ENCODE data around the gene ZBED2. TPM values are rescaled to one million over a fixed set of nuclear protein-coding genes. Genes with fewer than 3 reads are reported as not detected.
"Not testable (repeated sequence)": the region's sequence is repeated elsewhere in the genome, so short reads cannot be mapped to it uniquely, and the experiment has no call there.

ZBED2 gene
- total RNA-seq, 2 donors from 2014 or later = 0.47 TPM; not detected in 1

- H3K4me3 ChIP-seq = no peak overlapping the region
- no peaks in the 10 kb centered on the region for H3K36me3 ChIP-seq
- H3K27me3 ChIP-seq = no peaks in the 10 kb centered on the region
Observed at GRCh38 chr3:111570404-111571030, 24.6 kb downstream of the ZBED2 start.

DNA sequence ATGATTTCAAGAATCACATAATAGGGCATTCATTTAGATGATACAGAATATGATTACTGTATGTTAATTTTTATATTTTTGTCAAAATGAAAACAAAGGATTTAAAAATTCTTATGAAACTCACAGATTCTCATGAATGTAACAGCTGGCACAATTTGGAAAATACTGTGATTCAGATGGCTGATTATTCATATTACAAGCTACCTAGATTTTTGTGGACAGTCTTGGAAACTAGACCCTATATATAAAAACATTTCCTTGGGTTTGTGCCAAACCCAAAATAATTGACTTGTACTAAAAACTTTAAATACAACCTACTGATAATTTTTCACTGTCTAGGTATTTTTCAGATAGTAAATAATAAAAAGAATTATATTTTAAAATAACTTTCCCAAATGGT lies 26.2 kb downstream of the ZBED2 start:
- H3K36me3 ChIP-seq = no peaks in the 10 kb centered on the region
- H3K27ac ChIP-seq = no peak overlapping the region
- no peaks in the 10 kb centered on the region for H3K27me3 ChIP-seq
- TF ChIP-seq, protein P1, sequence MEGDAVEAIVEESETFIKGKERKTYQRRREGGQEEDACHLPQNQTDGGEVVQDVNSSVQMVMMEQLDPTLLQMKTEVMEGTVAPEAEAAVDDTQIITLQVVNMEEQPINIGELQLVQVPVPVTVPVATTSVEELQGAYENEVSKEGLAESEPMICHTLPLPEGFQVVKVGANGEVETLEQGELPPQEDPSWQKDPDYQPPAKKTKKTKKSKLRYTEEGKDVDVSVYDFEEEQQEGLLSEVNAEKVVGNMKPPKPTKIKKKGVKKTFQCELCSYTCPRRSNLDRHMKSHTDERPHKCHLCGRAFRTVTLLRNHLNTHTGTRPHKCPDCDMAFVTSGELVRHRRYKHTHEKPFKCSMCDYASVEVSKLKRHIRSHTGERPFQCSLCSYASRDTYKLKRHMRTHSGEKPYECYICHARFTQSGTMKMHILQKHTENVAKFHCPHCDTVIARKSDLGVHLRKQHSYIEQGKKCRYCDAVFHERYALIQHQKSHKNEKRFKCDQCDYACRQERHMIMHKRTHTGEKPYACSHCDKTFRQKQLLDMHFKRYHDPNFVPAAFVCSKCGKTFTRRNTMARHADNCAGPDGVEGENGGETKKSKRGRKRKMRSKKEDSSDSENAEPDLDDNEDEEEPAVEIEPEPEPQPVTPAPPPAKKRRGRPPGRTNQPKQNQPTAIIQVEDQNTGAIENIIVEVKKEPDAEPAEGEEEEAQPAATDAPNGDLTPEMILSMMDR (IDR thresholded peaks at IDR 0.05) = no peak
- H3K4me3 ChIP-seq = no peak overlapping the region
- H3K4me1 ChIP-seq = no peaks in the 10 kb centered on the region
- DNase-seq (ENCODE audit: low spot score) = no peak
- H3K9me3 ChIP-seq = no peaks in the 10 kb centered on the region

More at GRCh38 chr3:111570404-111571030, 24.6 kb downstream of the ZBED2 start:
- DNase-seq (ENCODE audit: low spot score) = no peak
- Histone ChIP-seq H3K4me1 (no peaks in the 10 kb centered on the region), H3K27ac (no peak overlapping the region), H3K9me3 (no peaks in the 10 kb centered on the region)
- TF ChIP-seq, protein P1 (IDR thresholded peaks at IDR 0.05) = no peak

GRCh38 chr3:111568355-111568754 lies 26.8 kb downstream of the ZBED2 start:
- H3K36me3 ChIP-seq = no peaks in the 10 kb centered on the region
- no peak overlapping the region for H3K4me3 ChIP-seq
- no peak for DNase-seq (ENCODE audit: low spot score)
- TF ChIP-seq, protein P1 (IDR thresholded peaks at IDR 0.05) = no peak
- no peaks in the 10 kb centered on the region for H3K4me1 ChIP-seq
- no peaks in the 10 kb centered on the region for H3K27me3 ChIP-seq
- no peak overlapping the region for H3K27ac ChIP-seq
- H3K9me3 ChIP-seq = no peaks in the 10 kb centered on the region

GRCh38 chr3:111566844-111567243 lies 28.3 kb downstream of the ZBED2 start:
- H3K9me3 ChIP-seq = no peaks in the 10 kb centered on the region
- H3K4me1 ChIP-seq = no peaks in the 10 kb centered on the region
- H3K36me3 ChIP-seq = no peaks in the 10 kb centered on the region
- H3K27me3 ChIP-seq = no peaks in the 10 kb centered on the region
- H3K4me3 ChIP-seq = no peak overlapping the region
- TF ChIP-seq, protein P1 (IDR thresholded peaks at IDR 0.05) = no peak
- DNase-seq (ENCODE audit: low spot score) = no peak
- H3K27ac ChIP-seq = no peak overlapping the region

- not testable (repeated sequence) for H3K27me3 ChIP-seq, H3K36me3 ChIP-seq
Observed at GRCh38 chr3:111561902-111562301, 33.2 kb downstream of the ZBED2 start.

DNA sequence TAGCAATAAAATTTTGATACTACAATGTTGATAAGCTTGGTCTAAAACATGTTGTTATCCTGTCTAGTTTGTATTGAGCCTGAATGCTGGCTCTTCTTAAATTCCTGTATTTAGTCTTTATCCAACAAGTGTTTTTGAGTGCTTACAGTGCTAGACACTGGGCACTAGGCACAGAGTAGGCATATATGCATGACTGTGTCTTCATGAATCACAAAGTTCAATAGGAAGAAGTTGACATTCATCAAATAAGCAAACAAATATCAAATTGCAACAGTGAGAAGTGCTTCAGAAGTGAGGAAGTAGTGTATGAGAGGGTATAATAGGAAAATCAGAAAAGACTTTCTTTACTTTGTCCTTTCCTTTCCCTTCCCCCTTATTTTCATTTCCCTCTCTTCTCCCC lies 46.4 kb downstream of the ZBED2 start:
- no peak overlapping the region for H3K4me3 ChIP-seq
- TF ChIP-seq, protein P1 (IDR thresholded peaks at IDR 0.05) = no peak
- no peak for DNase-seq (ENCODE audit: low spot score)
- no peak overlapping the region for H3K27ac ChIP-seq
- H3K9me3 ChIP-seq = no peaks in the 10 kb centered on the region
- no peaks in the 10 kb centered on the region for H3K27me3 ChIP-seq
- no peaks in the 10 kb centered on the region for H3K36me3 ChIP-seq
- H3K4me1 ChIP-seq = no peaks in the 10 kb centered on the region

More at GRCh38 chr3:111561902-111562301, 33.2 kb downstream of the ZBED2 start:
- H3K27ac ChIP-seq; DNase-seq (ENCODE audit: low spot score); H3K4me1 ChIP-seq; H3K9me3 ChIP-seq; H3K4me3 ChIP-seq: not testable (repeated sequence)

Data from right atrium auricular region (tissue), 2 donors.